Measurements from ENCODE around the gene TUBGCP6. TPM values are rescaled to one million over a fixed set of nuclear protein-coding genes. Genes with fewer than 3 reads are reported as not detected.

Gene TUBGCP6
- total RNA-seq, 1 donor from 2014 or later: 17.2 TPM

GRCh38 chr22:50178471-50178864 lies 66.4 kb downstream of the TUBGCP6 start:
- H3K27me3 ChIP-seq (ENCODE audit: control insufficient read depth in 3 of 3, insufficient read depth in 3 of 3, low read length in 3 of 3): peaks cover 26 to 55% (median 40%) of the 10 kb centered on the region in 3 donors
- H3K36me3 ChIP-seq (ENCODE audit: control insufficient read depth in 3 of 3, insufficient read depth in 3 of 3, low read length in 3 of 3): no peaks in the 10 kb centered on the region
- peaks cover 0 to 2% (median 0%) of the 10 kb centered on the region in 3 donors for H3K9me3 ChIP-seq (ENCODE audit: control insufficient read depth in 3 of 3, low read length in 3 of 3)
- H3K4me1 ChIP-seq (ENCODE audit: control insufficient read depth in 3 of 3, insufficient read depth in 3 of 3, low read length in 3 of 3): no peaks in the 10 kb centered on the region
- H3K9ac ChIP-seq (ENCODE audit: low read depth in 1 of 3, low read length in 3 of 3): no peak overlapping the region
- H3K4me3 ChIP-seq (ENCODE audit: low read length in 3 of 3): no peak overlapping the region
- no peak overlapping the region for H3K27ac ChIP-seq (ENCODE audit: low read depth, low read length)

- Histone ChIP-seq H3K9me3 (ENCODE audit: control insufficient read depth in 3 of 3, low read length in 3 of 3) (peaks cover 0 to 2% (median 0%) of the 10 kb centered on the region in 3 donors), H3K36me3 (ENCODE audit: control insufficient read depth in 3 of 3, insufficient read depth in 3 of 3, low read length in 3 of 3) (no peaks in the 10 kb centered on the region), H3K27ac (ENCODE audit: low read depth, low read length) (no peak overlapping the region), H3K9ac (ENCODE audit: low read depth in 1 of 3, low read length in 3 of 3) (no peak overlapping the region), H3K27me3 (ENCODE audit: control insufficient read depth in 3 of 3, insufficient read depth in 3 of 3, low read length in 3 of 3) (peaks cover 26 to 57% (median 40%) of the 10 kb centered on the region in 3 donors), H3K4me3 (ENCODE audit: low read length in 3 of 3) (no peak overlapping the region), H3K4me1 (ENCODE audit: control insufficient read depth in 3 of 3, insufficient read depth in 3 of 3, low read length in 3 of 3) (no peaks in the 10 kb centered on the region)
These were observed 67.0 kb downstream of the TUBGCP6 start for GRCh38 chr22:50177537-50178470.

- H3K27ac ChIP-seq (ENCODE audit: low read depth, low read length): no peak overlapping the region
- no peaks in the 10 kb centered on the region for H3K36me3 ChIP-seq (ENCODE audit: control insufficient read depth in 3 of 3, insufficient read depth in 3 of 3, low read length in 3 of 3)
- H3K27me3 ChIP-seq (ENCODE audit: control insufficient read depth in 3 of 3, insufficient read depth in 3 of 3, low read length in 3 of 3): peaks cover 26 to 61% (median 44%) of the 10 kb centered on the region in 3 donors
- H3K9me3 ChIP-seq (ENCODE audit: control insufficient read depth in 3 of 3, low read length in 3 of 3): peaks cover 0 to 2% (median 0%) of the 10 kb centered on the region in 3 donors
- H3K4me3 ChIP-seq (ENCODE audit: low read length in 3 of 3): no peak overlapping the region
- no peaks in the 10 kb centered on the region for H3K4me1 ChIP-seq (ENCODE audit: control insufficient read depth in 3 of 3, insufficient read depth in 3 of 3, low read length in 3 of 3)
- no peak overlapping the region for H3K9ac ChIP-seq (ENCODE audit: low read depth in 1 of 3, low read length in 3 of 3)
These were observed 67.8 kb downstream of the TUBGCP6 start for GRCh38 chr22:50176850-50177536.

- Histone ChIP-seq H3K9me3 (ENCODE audit: control insufficient read depth in 3 of 3, low read length in 3 of 3) (peaks cover 0 to 2% (median 0%) of the 10 kb centered on the region in 3 donors), H3K4me3 (ENCODE audit: low read length in 3 of 3) (no peak overlapping the region), H3K27me3 (ENCODE audit: control insufficient read depth in 3 of 3, insufficient read depth in 3 of 3, low read length in 3 of 3) (peaks cover 34 to 69% (median 51%) of the 10 kb centered on the region in 3 donors), H3K9ac (ENCODE audit: low read depth in 1 of 3, low read length in 3 of 3) (no peak overlapping the region), H3K36me3 (ENCODE audit: control insufficient read depth in 3 of 3, insufficient read depth in 3 of 3, low read length in 3 of 3) (no peaks in the 10 kb centered on the region), H3K27ac (ENCODE audit: low read depth, low read length) (no peak overlapping the region), H3K4me1 (ENCODE audit: control insufficient read depth in 3 of 3, insufficient read depth in 3 of 3, low read length in 3 of 3) (no peaks in the 10 kb centered on the region)
These were observed 68.6 kb downstream of the TUBGCP6 start for GRCh38 chr22:50175921-50176849.

- Histone ChIP-seq H3K36me3 (ENCODE audit: control insufficient read depth in 3 of 3, insufficient read depth in 3 of 3, low read length in 3 of 3) (no peaks in the 10 kb centered on the region), H3K27me3 (ENCODE audit: control insufficient read depth in 3 of 3, insufficient read depth in 3 of 3, low read length in 3 of 3) (peaks cover 39 to 71% (median 57%) of the 10 kb centered on the region in 3 donors), H3K4me3 (ENCODE audit: low read length in 3 of 3) (no peak overlapping the region), H3K9ac (ENCODE audit: low read depth in 1 of 3, low read length in 3 of 3) (no peak overlapping the region), H3K9me3 (ENCODE audit: control insufficient read depth in 3 of 3, low read length in 3 of 3) (peaks cover 0 to 2% (median 0%) of the 10 kb centered on the region in 3 donors), H3K27ac (ENCODE audit: low read depth, low read length) (no peak overlapping the region), H3K4me1 (ENCODE audit: control insufficient read depth in 3 of 3, insufficient read depth in 3 of 3, low read length in 3 of 3) (peaks cover 0 to 2% (median 0%) of the 10 kb centered on the region in 3 donors)
These were observed 69.7 kb downstream of the TUBGCP6 start for GRCh38 chr22:50175191-50175461.

- Histone ChIP-seq H3K4me3 (ENCODE audit: low read length in 3 of 3) (no peak overlapping the region), H3K27ac (ENCODE audit: low read depth, low read length) (no peak overlapping the region), H3K27me3 (ENCODE audit: control insufficient read depth in 3 of 3, insufficient read depth in 3 of 3, low read length in 3 of 3) (peaks cover 36 to 66% (median 54%) of the 10 kb centered on the region in 3 donors), H3K9ac (ENCODE audit: low read depth in 1 of 3, low read length in 3 of 3) (no peak overlapping the region), H3K9me3 (ENCODE audit: control insufficient read depth in 3 of 3, low read length in 3 of 3) (peaks cover 0 to 2% (median 0%) of the 10 kb centered on the region in 3 donors), H3K4me1 (ENCODE audit: control insufficient read depth in 3 of 3, insufficient read depth in 3 of 3, low read length in 3 of 3) (peaks cover 0 to 2% (median 0%) of the 10 kb centered on the region in 3 donors), H3K36me3 (ENCODE audit: control insufficient read depth in 3 of 3, insufficient read depth in 3 of 3, low read length in 3 of 3) (no peaks in the 10 kb centered on the region)
These were observed 70.2 kb downstream of the TUBGCP6 start for GRCh38 chr22:50174382-50175190.

- Histone ChIP-seq H3K36me3 (ENCODE audit: control insufficient read depth in 3 of 3, insufficient read depth in 3 of 3, low read length in 3 of 3) (no peaks in the 10 kb centered on the region), H3K27me3 (ENCODE audit: control insufficient read depth in 3 of 3, insufficient read depth in 3 of 3, low read length in 3 of 3) (peaks cover 34 to 64% (median 53%) of the 10 kb centered on the region in 3 donors)
These were observed 70.9 kb downstream of the TUBGCP6 start for GRCh38 chr22:50173983-50174355.

GRCh38 chr22:50173311-50173982 lies 71.4 kb downstream of the TUBGCP6 start:
- H3K27ac ChIP-seq (ENCODE audit: low read depth, low read length): no peak overlapping the region
- H3K27me3 ChIP-seq (ENCODE audit: control insufficient read depth in 3 of 3, insufficient read depth in 3 of 3, low read length in 3 of 3): peaks cover 31 to 62% (median 50%) of the 10 kb centered on the region in 3 donors
- H3K4me3 ChIP-seq (ENCODE audit: low read length in 3 of 3): no peak overlapping the region

More at GRCh38 chr22:50173983-50174355, 70.9 kb downstream of the TUBGCP6 start:
- Histone ChIP-seq H3K4me1 (ENCODE audit: control insufficient read depth in 3 of 3, insufficient read depth in 3 of 3, low read length in 3 of 3) (peaks cover 0 to 2% (median 0%) of the 10 kb centered on the region in 3 donors), H3K4me3 (ENCODE audit: low read length in 3 of 3) (no peak overlapping the region), H3K27ac (ENCODE audit: low read depth, low read length) (no peak overlapping the region), H3K9me3 (ENCODE audit: control insufficient read depth in 3 of 3, low read length in 3 of 3) (peaks cover 0 to 2% (median 0%) of the 10 kb centered on the region in 3 donors), H3K9ac (ENCODE audit: low read depth in 1 of 3, low read length in 3 of 3) (no peak overlapping the region)

More at GRCh38 chr22:50173311-50173982, 71.4 kb downstream of the TUBGCP6 start:
- peaks cover 0 to 2% (median 0%) of the 10 kb centered on the region in 3 donors for H3K4me1 ChIP-seq (ENCODE audit: control insufficient read depth in 3 of 3, insufficient read depth in 3 of 3, low read length in 3 of 3)
- no peak overlapping the region for H3K9ac ChIP-seq (ENCODE audit: low read depth in 1 of 3, low read length in 3 of 3)
- H3K9me3 ChIP-seq (ENCODE audit: control insufficient read depth in 3 of 3, low read length in 3 of 3): peaks cover 0 to 2% (median 0%) of the 10 kb centered on the region in 3 donors
- no peaks in the 10 kb centered on the region for H3K36me3 ChIP-seq (ENCODE audit: control insufficient read depth in 3 of 3, insufficient read depth in 3 of 3, low read length in 3 of 3)
